GM19238 (cell line): Measurements from ENCODE around the gene PTPRN2.
"Not testable (repeated sequence)": the region's sequence is repeated elsewhere in the genome, so short reads cannot be mapped to it uniquely, and the experiment has no call there.

Experiments used
- DNase-seq: peaks from one replicate; pipeline ENCODE4 v3.0.0; 2011; ENCODE audit warnings: low spot score; ENCODE audit not compliant: insufficient read length

The PTPRN2 gene

DNA sequence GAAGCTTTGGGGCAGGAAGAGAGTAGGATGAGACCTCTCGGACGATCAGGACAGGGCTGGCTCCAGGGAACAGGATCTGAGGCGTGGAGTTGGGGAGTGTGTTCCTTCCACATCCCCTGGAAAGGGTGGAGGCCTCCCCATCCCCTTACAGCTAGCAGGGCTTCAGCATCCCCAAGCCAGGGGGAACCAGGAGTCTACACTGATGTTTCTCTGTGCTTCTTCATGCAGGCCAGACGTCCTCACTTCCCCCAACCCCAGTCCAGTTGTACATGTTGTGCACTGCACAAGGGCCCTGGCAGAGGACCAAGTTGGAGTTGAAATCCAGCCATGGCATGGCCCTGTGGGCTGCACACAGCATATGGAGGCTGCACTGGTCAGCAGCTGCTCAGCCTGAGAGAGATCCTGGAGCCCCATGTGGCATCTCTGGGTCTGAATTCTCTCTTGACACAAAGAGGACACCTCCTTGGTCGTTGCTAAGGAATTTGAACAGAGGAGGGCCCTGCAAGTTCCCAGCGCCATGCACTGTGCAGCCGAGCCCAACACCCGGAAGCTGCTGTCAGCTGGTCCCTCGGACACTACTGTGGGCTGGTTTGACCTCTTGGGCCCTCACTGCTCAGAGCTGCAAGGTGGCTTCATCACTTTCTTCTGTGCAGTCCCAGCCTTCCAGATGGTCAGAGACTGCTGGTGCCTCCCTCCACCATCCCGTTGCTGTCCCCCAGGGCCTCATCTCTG, 1069.7 kb downstream of the PTPRN2 start:
- DNase-seq, result no peak

DNA sequence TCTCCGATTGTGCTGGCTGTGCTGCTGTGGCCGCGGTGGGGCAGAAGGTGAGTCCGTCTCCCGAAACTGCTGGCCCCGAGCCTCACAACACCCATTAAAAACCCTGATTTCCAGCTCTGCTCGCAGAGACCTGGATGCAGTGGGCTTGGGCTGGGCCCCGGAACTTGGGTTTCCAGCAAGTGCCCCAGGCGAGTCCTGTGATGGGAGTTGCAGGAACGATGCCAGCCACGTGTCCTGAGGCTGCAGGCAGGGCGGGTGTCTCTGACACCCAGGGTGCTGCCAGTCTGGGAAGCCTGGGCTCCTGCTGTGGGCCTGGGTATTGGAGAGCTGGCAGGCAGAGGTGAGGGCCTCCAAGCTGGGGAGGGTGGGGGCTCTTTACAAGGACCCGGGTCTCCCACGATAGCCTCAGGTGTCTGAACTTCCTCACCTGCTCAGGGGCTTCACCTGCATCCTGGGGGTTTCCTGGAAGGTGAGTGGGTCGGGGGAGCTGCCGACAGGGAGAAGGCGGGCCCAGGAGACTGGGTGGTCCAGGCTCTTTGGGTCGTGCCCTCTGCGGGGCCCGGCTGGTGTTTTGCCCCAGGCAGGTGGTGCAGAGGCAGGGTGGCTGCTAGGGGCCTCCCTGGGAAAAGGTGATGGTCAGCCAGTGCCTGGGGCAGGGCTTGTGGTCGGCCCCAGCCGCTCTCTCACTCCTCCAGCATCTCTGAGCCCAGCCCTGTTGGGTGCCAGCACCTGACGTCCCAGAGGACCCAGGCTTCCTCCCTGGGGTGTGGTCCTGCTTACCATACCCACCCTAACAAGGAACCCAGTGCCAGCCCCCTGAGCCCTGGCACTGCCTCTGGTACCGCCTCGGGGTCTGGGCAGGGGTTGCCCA, 1070.5 kb downstream of the PTPRN2 start:
- no peak for DNase-seq

DNA sequence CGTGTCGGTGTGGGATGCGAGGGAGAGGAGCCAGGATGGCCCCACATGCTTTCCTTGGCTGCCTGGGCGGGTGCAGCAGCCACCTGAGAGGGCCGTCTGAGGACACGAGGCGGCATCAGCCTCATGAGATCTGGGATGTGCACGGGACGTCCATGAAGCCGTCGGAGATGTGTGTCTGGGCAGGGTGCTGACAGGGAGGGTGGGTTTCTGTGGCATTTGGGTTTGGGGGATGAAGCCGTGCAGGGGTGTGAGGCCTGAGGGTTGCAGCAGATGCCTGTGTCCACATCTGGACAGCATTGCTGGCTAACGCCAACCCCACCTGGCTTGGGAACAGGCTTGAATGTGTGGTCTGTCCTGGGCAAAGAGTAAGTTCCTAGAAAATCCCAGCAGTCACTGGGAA, 1071.3 kb downstream of the PTPRN2 start:
- no peak for DNase-seq

DNA sequence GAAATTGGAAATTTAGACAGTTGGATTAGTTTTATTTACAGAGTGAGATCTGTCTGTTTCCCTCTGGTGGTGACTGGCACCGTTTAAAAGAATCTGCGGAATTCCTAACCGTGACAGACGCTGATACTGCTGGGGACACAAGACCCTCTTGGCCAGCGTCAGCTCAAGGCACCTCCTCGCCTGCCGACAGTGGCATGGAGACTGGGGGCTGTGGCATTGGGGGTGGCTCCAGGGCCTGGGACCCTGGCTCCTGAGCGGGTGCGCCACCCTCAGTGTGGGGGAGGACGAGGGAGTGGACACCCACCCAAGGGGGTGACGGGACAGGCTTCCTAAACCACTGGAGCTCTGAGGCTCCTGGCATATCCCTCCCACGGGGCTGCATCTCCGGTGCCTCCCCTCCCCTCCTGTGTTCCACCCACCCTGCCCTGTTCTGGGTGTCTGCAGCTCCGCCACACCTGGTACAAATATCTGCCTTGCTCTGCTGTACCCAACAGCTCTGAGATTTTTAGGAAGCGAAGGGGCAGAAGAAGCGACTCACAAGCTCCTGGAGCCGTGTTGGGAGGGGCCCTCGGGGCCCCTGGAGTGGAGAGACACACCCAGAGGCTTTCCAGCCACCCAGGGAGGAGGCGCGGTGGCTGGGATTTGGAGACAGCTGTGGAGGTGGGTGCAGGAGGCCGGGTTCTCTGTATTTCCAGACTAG, 1072.1 kb downstream of the PTPRN2 start:
- DNase-seq, result no peak

DNA sequence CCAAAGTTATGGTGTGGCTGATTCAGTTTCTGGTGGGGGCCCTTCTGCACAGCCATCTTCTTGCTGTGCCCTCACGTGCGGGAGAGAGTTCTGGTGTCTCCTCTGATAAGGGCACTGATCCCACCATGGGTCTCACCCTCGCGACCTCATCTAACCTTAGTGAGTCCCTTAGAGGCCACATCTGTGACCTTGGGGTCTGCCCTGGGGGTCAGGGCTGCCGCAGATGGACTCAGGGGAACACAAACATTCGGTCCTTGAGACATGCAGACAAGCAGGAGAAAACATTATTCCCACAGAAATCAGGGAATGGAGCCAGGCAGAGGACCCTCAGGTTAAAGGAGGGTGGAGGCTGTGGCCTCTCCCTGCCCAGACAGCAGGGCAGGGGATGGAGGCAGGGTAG, 1072.9 kb downstream of the PTPRN2 start:
- DNase-seq, result no peak

DNA sequence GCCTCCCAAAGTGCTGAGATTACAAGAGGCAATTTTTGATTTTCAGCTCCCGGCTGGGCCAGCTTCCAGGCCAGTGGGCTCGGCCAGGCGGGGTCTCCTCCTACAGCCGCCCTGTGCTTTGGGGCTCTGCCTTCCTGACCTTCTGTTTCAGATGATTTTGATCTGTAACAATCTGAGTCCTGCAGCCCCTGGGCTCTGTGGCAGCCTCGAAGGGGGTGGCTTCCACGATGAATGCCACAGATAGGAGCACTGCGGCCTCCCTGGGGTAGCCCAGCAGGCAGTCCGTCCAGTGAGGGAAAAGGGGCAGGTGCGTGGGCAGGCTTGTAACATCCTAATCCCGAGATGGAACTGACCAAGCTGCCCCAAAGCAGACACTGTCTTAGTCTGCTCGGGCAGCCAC, 1073.3 kb downstream of the PTPRN2 start:
- DNase-seq, result no peak

DNA sequence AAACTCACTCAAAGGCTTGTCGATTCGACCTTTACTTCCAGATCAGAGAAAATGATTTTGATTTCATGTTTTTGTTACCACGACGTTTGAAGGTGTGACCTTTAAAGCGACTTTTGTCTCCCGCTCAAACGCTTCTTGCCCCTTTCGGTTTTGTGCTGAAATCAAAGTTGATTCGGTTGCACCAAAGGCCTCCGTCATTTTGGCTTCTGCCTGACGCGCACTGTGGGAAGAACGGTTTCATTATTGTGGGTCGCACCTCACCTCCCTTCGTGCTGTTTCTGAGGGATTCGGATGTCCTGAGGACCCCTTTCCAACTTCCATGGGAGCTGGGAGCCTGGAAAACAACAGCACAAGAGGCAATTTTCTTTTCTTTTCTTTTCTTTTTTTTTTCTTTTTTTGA, 1073.9 kb downstream of the PTPRN2 start:
- DNase-seq, result no peak

DNA sequence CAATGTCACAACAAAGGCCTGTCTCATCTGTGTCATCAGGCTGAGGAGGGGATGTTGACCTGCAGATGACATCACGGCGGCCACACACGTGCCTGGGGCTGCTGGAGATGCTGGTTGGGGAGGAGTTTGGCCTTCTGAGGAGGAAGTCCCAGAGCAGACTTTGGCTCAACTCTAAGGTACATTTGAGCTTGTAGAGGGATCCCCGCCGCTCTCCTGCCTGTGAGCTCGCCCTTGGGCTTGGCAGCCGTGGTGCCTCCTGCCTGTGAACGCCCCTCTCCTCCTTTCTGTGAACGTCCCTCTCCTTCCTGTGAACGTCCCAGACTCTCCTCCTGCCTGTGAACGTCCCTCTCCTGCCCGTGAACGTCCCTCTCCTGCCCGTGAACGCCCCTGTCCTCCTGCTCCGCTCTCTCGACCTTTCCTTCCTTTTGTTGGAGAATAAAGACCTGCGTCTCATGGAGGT, 1074.4 kb downstream of the PTPRN2 start:
- DNase-seq, result no peak

DNA sequence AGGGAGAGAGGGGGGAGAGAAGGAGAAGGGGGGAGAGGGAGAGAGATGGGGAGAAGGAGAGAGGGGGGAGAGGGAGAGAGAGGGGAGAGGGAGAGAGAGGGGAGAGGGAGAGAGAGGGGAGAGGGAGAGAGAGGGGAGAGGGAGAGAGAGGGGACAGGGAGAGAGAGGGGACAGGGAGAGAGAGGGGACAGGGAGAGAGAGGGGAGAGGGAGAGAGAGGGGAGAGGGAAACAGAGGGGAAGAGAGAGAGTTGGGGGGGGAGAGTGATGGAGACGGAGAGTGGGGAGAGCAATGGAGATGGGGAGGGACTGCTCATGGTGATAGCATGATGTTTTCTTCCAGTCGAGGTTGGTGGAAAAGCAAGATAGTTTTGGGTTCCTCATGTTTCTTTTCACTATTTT, 1078.4 kb downstream of the PTPRN2 start:
- DNase-seq, result no peak

DNA sequence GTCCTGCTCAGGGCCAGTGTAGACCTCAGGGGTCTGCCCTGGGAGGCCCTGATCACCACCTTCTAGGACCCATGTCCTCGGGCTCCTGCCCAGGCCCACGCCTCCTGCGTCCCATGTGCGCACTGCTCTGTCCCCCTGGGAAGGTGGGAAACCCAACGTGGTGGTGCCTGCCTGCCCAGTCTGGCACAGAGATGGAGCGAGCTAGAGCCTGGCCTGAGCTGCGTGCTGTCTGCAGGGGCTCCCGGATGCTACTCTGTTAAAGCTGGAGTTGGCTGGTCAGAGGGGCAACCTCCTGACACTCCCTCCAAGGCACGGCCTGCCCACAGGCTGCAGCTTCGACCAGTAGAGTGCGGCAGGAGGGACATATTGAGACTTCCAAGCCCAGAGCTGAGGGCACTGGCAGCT, 1079.1 kb downstream of the PTPRN2 start:
- DNase-seq, result no peak

DNA sequence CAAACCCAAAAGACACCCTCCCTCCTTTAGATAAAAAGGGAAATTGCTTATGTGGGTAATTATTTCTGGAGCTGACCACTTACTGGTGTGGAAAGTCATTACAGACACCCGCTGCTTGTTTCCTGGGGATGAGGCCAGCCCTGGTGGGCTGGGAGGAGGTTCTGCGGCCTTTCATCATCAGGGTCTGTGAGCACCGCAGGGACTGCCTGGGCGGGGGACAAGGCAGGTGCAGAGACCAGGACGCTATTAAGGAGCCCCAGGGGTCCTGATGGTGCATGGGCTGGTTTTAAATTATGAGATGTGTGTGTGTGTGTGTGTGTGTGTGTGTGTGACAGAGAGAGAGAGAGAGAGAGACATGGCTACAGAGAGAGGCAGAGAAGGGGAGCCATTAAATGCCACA, 1079.6 kb downstream of the PTPRN2 start:
- DNase-seq, result no peak

DNA sequence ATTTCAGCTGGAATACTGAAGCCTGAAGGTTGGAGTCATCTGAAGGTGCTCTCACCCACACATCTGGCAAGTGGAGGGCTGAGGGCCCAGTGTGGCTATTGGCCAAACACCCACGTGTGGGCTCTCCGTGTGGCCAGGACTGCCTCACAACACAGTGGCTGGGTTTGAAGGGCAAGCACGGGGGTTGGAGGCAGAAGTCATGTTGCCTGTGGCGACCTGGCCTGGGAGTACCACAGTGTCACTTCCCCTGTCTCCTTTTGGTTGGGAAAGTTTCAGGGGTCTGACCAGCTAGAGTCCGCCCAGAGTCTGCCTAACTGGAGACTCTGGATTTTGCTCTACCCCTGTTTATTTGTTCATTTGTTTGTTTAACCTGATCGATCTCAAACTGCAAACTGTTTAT, 1081.4 kb downstream of the PTPRN2 start:
- no peak for DNase-seq

DNA sequence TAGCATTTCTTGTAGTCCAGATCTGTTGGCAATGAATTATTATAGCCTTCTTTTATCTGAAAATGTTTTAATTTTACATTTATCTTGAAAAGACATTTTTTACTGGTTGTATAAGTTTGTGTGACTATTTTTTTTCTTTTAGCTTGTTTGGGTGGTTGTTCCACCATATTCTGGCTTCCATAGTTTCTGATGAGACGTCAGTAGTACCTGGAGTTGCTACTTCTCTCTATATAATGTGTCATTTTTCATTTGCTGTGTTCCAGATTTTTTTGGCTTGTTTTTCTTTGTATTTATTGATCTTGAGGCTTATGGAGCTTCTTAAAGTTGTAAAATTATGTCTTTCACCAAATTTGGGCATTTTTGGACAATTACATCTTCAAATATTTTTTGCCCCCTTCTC, 1082.0 kb downstream of the PTPRN2 start:
- DNase-seq, result no peak

DNA sequence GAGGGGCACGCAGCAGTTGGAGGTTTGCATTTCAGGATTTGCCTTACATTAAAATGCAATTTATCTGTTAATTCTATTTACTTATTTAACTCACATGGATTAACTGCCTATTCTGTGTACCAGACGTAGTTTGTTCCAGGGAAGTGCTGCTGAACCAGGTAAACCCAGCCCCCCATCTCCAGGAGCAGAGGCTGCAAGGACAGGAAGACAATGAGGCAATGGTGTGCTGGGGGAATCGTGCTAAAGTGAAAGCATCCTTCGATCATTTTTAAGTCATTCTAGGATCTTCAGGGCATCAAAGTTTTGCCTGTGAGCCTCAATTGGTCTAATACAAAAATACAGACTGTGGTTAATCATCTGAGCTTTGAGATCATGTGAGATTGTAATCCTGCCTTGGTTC, 1084.4 kb downstream of the PTPRN2 start:
- DNase-seq, result no peak

DNA sequence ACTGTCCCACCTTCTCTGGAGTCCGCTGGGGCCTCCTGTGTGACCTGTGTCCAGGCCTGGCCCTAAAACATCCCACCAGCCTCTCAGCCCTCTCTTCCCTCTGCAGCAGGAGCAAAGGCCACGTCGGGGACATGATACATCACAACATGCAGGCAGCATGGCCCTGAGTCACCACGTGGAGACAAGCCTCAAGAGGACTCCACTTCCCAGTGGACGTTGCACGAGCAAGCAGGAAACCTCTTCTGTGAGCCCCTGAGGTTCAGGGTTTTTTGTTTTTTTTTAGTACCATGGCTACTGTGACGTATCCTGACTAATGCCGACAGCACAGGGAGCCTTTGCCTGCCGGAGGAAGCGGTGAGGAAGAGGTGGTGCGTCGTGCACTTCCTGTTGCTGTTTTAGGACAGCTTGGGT, 1084.9 kb downstream of the PTPRN2 start:
- DNase-seq, result no peak

DNA sequence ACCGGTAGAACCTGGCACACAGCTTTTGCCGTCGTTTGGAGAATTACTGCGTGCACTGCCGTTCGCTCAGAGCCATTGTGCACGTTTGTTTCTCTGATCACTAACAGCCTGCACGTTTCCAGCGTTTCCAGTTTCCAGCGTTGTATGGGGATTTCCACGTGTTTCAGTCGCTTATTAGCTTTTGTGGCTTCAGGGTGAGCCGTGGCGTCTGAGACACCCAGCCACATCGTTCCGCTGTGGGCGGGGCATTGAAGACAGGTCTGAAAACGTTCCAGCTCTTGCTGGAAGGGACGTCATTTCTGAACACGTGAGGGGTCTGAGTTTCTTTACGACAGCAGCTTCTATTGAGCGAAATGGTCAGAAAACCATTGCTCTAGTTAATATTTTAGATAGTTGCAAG, 1086.0 kb downstream of the PTPRN2 start:
- no peak for DNase-seq

DNA sequence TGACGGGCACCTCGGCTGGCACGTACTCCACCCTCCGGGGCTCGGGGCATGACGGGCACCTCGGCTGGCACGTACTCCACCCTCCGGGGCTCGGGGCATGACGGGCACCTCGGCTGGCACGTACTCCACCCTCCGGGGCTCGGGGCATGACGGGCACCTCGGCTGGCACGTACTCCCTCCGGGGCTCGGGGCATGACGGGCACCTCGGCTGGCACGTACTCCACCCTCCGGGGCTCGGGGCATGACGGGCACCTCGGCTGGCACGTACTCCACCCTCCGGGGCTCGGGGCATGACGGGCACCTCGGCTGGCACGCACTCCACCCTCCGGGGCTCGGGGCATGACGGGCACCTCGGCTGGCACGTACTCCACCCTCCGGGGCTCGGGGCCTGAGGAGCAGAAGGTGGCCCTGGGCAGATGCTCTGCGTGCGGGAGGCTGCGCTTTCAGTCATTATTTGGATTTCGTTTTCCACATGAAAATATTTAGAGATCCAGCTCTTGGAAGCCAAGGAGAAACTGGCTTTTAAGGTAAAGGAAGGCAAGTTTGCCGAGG, 1086.6 kb downstream of the PTPRN2 start:
- DNase-seq, result not testable (repeated sequence)

DNA sequence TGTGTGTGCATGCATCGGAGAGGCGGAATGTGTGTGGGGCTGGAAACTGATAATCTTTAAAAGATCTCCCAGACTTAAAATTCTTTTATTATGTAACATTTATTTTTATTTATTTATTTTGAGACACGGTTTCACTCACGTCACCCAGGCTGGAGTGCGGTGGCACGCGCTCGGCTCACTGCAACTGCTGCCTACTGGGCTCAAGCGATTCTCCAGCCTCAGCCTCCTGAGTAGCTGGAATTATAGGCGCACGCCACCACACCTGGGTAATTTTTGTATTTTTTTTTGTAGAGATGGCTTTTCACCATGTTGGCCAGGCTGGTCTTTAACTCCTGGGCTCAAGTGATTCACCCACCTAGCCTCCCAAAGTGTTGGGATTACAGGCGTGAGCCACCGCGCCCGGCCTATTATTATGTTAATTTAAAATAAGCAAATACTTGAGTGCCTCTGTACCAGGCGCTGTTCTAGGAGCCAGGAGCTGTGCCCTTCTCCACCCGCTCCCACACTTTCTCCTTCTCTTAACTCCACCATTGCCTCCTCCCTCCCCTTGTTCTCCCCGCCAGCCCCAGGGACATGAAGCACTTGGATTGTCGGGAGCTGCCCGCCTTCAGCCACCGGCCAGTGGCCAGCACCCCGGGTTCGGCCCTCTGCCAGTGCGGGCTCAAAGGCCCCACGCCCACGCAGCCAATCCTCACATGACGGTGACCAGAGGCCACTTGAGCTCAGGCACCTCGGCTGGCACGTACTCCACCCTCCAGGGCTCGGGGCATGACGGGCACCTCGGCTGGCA, 1087.3 kb downstream of the PTPRN2 start:
- DNase-seq, result no peak

DNA sequence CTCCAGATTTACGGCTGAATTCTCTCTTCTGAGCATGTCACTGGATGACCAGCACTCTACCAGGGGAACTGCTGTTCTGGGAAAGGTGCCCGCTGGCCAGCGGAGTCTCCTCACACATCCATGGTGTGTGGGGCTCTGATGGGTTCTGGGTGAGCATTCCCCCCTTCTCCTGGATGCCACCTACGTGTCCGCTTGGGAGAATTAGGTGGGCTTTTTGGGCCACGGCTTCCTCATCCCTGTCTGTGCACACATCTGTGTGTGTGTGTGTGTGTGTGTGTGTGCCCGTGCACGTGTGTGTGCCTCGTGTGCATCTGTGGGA, 1087.8 kb downstream of the PTPRN2 start:
- no peak for DNase-seq

DNA sequence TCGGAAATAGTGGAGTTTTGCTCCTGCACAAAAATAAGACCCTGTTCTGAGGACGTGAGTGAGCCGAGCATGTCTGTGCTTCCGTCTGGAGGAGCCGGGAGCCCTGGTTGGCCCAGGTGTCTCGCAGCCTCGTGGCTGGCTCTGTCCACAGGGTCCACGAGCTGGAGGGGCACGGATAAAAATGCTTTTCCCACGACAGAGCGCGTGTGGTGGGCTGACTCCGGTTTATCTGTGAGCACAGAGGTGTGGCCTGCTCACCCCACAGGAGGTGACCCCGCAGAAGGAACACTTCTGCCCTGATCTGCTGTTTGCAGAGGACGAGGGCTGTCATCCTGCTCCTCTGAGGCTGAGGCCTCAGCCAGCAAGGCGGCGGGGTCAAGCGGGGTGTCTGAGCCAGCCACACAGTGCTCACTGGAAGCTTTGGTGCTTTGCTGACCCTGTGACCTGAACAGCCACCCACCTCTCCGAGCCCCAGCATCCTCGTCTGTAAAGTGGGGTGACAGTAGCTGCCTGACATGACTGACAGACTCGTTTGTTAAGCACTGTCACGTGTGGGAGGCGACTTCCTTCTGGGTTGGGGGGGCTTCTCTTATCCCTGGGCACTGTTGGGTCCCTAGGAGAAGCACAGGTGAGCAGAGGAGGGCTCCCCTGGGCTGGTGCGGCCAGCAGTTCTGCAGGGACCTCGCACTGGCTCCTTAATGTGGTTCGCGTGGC, 1088.3 kb downstream of the PTPRN2 start:
- no peak for DNase-seq

DNA sequence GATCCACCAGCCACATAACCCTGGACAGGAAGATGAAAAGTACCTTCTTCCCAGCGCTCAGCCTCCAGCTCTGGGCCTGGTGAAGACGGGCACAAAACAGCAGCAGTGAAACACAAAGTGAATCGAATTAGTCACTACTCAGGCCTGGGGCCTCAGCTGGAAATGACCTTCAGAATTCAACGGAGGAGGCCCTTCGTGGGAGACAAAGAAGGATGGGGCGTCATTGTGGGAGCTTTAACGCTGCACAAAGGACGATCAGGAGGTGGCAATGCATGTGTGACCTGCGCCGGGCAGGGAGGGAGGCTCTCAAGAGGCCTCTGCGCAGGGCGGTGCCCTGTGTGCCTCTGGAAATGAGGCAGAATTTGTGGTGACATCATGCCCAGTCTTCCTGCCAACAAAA, 1089.0 kb downstream of the PTPRN2 start:
- DNase-seq, result no peak
